8988T (cell line): ENCODE data around the gene RNF5.
"Not testable (repeated sequence)": the region's sequence is repeated elsewhere in the genome, so short reads cannot be mapped to it uniquely, and the experiment has no call there.

Source experiments
- DNase-seq: peaks from one replicate; pipeline ENCODE4 v3.0.0; 2011

RNF5 gene

DNA sequence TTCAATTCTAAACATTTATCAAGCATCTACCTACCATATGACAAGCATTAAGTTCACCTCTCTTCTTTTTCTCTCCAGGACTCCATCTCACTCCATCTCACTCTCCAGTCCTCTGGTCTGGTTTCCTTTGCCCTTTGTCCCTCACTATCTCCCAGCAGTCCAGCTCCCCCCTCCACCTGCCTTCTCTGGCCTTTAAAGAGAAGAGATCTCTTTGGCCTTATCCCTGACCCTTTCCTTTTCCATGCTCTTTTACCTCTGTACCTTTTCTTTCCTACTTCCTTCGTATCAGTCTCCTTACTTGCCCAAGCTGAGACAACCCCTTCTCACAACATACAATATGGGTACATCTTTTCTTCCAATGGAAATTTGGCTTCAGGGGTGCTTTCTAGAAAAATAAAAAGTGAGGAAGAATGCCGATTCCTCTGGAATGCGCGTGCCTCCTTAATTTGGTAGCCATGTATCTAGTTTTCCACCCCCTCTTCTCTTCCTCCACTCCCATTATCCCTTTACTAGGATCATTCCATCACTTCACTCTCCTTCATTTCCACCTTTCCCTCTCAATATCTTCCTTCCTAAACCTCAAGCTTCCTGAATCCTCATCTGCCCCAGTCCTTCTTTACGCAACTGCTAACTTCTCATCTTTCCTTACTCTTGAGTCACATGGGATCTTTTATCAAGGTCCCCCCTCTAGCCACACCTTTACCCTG is 1.6 kb upstream of the RNF5 start:
- no peak for DNase-seq

DNA sequence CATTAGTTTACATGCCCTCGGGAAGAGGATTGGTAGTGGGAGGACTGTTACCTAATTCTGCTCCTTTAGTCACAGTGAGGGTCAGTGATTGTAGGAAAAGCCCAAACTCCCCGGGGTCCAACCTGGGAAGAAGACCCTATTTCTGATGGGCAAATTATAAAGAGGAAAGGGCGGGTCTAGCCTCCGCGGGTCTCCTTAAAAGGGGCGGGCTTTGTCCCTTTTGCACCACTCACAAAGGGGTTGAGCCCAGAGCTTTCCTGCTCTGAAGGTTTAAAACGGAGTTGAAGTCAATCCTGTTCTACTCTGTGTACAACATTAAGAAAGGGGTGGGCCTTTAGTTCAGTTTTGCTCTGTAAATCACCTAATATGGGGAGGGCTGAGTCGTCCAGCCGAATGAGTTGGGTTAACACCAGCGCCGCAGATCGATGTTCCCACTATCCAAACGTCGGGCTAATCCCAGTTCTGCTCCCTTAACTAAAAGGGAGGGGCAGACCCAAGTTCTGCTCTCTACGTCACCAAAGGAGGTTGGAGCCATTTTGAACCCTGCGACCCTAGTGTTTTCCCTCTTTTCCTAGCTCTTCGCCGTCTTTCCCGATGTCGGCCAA is 920 bp upstream of the RNF5 start:
- no peak for DNase-seq

GRCh38 chr6:32178547-32179440 is 589 bp downstream of the RNF5 start:
- DNase-seq: no peak

DNA sequence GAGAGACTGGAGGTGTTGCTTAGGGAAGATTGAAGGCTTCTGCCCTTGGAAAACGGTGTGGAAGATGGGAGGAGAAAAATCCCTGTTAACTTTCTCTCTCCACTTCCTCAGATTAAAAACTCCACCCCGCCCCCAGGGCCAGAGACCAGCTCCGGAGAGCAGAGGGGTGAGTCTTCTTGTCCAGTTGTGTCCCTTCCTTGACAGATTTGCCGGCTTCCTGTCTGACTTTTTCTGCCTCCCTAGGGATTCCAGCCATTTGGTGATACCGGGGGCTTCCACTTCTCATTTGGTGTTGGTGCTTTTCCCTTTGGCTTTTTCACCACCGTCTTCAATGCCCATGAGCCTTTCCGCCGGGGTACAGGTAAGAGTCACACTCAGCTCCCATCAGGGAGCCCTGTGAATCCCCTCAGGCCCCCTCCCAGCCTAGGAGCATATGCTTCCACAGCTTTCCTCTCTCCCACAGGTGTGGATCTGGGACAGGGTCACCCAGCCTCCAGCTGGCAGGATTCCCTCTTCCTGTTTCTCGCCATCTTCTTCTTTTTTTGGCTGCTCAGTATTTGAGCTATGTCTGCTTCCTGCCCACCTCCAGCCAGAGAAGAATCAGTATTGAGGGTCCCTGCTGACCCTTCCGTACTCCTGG is 1.7 kb downstream of the RNF5 start:
- DNase-seq: no peak

DNA sequence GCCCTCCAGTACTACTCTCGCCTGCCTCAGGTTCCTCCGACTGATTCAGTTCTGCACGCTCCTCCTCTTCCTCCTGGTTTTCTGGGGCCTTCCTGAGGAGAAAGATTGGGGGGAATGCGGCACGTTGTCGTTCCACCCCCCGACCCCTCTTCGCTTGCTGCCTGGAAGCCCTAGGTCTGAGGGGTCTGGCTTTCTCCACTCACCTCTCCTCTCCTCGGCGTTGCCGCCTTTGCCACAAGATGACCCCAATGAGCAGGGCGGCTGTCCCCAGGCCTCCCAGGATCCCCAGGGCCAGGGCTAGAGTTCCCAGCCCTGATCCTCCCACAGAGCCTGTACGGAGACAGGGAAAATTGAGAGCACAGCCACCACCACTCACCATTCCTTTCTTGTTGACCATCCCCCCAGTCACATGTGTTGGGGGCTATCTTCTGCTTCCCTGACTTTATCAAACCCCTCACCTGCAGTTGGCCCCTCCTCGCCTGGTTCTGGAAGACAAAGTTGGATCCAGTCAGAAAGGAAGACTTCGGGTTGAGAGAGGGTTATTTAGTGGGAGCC is 3.0 kb downstream of the RNF5 start:
- DNase-seq: no peak

DNA sequence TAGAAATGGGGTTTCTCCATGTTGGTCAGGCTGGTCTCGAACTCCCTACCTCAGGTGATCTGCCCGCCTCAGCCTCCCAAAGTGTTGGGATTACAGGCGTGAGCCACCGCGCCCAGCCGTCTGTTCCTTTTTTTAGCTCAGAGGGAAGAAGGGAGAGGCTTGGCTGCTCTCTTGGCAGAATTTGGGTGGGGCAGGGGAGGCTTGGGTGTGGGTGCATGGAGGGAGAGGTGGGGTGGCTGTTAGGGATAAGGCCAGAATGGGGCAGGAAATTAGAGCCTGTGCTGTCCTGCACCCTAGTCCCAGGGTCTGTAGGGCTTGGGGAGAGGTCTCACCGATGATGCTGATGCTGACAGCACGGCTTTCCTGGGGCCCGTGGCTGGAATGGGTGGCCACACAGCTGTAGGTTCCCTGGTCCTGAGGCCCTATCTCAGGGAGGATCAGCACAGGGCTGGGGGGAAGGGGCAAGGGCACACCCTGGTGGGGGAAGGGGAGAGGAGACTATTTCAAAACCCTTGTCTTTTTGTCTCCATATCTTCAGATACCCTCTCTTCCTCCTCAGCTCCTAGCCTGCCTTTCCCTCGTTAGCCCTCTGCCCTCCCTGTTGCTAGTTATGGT is 3.8 kb downstream of the RNF5 start:
- DNase-seq: no peak

- DNase-seq: no peak
Observed at GRCh38 chr6:32182555-32182981, 4.4 kb downstream of the RNF5 start.

DNA sequence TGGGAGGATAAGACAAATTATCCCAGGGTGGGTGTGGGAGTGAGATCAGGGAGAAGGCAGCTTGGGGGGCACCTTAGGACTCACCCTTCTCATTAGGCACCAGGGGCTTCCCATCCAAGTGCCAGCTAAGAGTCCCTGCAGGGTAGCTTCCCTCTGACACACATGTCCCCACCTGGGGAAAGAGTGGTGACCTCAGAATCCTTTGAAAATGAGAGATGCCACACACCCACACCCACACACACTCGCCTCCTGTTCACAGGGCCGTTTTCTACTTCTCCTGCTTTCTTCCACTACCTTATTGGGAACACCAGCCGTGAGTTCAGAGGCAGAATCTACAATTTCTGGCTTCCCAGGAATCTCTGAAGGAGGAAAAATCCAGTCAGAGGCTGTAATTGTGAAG is 4.8 kb downstream of the RNF5 start:
- no peak for DNase-seq

DNA sequence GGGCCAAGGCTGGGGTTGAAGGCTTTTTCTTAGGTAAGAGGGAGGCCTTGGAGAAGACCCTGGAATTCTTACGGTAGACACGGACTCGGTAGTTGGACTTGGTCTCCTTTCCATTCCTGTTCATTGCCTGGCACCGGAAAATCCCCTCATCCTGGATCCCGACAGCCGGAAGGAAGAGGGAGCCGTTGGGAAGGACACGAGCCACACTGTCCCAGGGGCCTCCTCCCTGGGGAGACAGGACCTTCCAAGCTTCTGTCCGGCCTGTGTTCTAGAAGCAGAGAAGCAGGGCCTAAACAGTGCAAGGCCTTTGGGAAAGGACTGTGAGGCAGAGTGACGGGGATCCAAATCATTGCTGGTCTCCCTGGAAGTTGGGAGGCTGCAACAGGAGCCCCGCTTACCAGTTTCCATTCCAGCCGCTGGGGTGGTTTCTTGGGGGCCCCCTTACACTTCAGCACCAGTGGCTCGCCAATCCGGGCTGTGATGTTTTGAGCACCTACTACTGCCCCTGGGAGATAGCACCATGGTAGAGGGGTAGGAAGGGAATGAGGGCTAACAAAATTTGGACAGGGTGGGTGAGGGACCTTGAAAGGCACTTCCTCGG is 5.4 kb downstream of the RNF5 start:
- no peak for DNase-seq

DNA sequence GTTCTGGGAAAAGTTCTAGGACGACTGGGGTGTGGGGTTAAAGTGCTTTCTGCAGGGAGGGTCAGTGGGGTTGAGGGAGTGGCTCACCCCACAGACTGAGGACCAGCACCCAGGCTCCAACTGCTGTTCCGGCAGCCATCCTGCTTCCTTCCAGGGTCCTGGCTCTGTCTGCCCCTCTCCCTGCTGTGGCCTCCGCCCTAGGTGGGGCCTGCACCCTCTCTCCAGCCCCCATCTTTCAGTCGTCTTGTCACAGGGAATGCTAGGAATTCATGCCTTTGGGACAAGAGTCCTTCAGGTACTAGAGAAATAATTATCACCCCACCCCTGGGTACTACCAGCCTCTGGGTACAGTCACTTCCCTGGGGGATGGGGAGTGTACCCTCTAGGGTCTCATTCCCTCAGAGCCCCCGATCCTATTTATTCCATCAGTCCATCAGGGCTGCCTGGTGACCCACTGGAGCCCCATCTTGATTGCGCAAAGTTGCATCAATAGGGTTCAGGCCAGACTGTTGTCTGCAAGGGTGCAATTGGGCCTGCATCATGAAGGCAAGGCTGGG is 6.0 kb downstream of the RNF5 start, which contains the start of gene AGER:
AGER (minus strand) TSS at position 170 of the 557 bp plus-strand sequence; CDS start at position 139, 31 bp downstream.
- DNase-seq: no peak

DNA sequence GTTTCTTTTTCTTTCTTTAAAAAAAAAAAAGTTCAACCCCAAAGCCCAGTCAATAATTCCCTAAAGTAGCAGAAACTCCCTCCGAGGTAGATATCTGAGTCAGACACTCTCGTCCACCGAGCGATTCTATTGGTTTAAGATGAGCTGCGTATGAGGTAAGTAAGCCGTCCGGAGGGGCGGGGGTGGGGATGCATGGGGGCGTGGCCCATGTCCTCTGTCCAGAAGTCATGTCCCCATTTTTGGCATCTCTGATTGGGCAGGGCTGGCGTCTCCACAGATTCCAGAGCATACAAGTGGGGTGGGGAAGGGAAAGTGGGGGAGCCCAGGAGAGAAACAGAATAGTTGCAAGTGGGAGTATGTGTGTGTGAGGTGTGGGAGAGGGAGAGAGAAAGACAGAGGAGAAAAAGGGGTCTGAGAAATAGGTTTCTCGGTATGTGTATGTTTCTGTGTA is 7.5 kb downstream of the RNF5 start:
- DNase-seq: not testable (repeated sequence)

- DNase-seq: not testable (repeated sequence)
Observed at GRCh38 chr6:32186151-32186840, 8.1 kb downstream of the RNF5 start.

- DNase-seq: no peak
Observed at GRCh38 chr6:32187009-32187709, 9.0 kb downstream of the RNF5 start.

- DNase-seq: not testable (repeated sequence)
Observed at GRCh38 chr6:32187725-32188380, 9.6 kb downstream of the RNF5 start.

DNA sequence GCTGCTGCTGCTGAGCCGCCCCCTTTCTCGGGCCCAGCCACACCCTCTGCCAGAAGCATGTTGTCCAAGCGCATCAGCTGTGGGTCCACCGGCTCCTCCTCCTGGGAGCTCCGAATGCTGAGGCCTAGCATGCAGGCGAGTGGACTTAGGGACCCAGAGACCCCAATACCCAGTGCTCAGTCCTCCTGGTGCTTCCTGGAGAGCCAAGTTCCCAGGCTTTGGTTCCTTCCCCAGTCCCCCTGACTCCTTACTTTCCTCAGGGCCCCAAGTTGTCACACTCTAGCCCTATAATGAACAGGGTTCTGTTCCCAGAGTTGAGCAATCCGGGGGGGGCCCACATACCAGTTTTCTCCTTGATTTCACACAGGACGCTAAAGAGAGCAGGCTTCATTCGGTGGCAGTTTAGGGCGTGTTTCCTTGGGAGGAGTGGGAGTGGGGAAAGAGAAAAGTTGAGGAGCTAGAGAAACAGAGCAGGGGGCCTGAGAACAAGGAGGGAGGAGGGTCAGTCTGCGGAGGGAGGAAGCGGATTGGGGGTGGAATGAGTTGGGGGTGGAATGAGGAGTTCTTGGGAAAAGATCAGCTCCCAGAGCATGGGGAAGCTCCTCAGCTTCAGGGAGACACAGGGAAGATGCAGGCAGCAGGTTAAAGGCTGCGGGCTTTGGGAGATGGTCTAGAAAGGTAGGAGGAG is 10.3 kb downstream of the RNF5 start:
- no peak for DNase-seq

DNA sequence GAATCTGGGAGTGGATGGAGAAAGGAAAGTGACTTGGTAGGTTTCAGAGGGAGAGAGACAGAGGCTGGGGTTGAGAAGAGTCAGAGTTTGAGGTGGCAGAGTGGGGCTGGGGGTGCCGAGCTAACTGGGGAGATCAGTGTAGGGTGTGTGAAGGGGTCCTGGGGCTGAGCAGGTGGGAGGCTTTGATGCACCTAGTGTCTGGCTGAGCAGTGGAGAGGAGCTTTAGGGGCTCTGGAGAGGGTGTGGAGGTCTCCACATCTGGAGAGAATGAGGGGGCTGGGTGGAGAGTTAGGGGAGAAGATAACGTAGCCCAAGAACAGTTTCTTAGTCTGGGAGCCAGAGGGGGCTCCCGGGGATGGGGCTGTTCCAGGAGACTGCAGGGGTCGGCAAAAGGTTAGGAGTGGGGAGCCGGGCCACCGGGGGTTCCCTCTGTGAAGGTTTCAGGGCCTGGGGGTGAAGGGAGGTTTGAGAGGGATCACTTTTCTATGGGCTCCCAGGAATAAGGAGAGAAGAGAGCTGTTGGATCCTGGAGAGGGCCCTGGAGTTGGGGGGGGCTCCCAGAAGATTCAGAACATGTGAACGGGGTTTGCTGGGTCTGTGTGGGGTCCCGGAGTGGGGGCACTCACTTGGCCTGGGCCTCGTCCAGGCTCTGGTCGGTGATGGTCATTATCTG is 11.0 kb downstream of the RNF5 start:
- no peak for DNase-seq

DNA sequence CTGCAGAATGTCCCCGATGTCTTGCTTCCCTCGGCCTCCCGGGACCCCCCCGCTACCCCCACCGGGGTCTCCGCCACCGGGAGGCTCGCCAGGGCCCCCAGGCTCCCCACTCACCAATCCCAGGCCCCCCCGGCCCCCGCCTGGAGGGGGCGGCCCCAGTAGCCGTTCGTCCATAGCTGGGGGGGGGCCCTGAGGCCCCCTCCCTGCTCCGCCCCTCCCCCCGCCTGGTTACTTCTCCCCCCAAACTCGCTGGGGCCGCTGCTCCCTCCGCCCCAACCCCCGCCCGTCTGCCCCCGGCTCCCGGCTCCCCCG is 11.5 kb downstream of the RNF5 start:
- no peak for DNase-seq

DNA sequence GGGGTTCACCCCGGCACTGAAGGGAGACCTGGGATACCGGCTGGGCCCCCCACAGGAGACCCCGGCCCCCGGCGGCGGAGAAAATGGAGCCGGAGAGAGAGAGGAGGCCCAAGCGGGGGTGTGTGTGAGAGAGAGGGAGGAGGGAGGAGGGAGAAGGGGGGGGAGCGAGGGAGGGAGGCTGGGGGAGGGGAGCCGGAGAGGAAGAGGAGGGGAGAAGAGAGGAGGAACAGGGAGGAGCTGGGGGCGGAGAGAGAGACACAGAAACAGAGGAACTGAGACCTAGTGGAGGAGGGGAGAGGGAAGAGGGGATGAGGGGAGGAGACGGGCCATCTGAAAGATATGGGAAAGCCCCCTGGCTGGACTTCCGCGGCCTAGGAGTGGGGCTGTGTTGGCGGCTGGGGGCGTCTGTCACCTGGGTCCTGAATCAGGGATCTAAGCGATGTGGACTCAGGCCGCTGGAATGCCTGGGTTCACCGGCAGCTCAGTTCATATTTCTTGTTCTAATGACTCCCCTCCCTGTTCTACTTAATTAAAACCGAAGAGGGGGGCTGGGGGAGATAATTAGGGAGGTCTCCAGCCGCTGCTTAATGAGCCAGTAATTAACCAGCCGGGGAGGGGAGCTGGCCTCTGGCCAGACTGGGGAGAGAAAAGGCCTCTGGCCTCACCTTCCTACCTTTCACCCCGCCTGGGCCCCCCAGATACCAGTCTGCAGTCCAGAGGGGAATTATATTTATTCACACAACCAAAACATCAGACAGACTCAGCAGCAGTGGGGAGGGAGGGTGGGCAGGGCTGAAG is 12.0 kb downstream of the RNF5 start, which contains the start of gene PBX2:
PBX2 (minus strand) TSS at position 149 of the 798 bp plus-strand sequence. CDS start 287 bp downstream, outside the sequence.
- peak; percentile 74 for DNase-seq
